GM12878 (cell line): ENCODE data around the gene DAB2IP. TPM values are rescaled to one million over a fixed set of nuclear protein-coding genes. Genes with fewer than 3 reads are reported as not detected.

Source experiments
- FOXK2 ChIP-seq: fragments of 450-650 bp; IDR thresholded peaks from 2 replicates; pipeline ENCODE4 v1.6.1; 2017; ENCODE audit warnings: mild to moderate bottlenecking, moderate library complexity
- RCOR1 ChIP-seq: conservative IDR thresholded peaks from 2 replicates; pipeline ENCODE4 v1.6.1; 2012; ENCODE audit warnings: low read depth, low read length, improper control_type of control experiment
- polyA plus RNA-seq, 11 experiments: library from polyadenylated mRNA; depleted of rRNA in 4 of 11; unstranded in 6 of 11; stranded (reverse) in 5 of 11; fragments of >200 nt; fragmentation: Nextera tagmentation in 4 of 11; fragmentation: Illumina TruSeq in 1 of 11; extraction: Ambion mirVana in 4 of 11; extraction: Trizol in 1 of 11; gene quantifications; 1 replicate in 1 of 11; 2 replicates in 10 of 11; pipeline versions ENCODE4 v1.2.1 to v1.2.3, GENCODE V29; 2011 to 2016; ENCODE audit warnings: inconsistent platforms in 2 of 11, missing spikeins in 2 of 11, low read depth in 1 of 11
- total RNA-seq, 4 experiments: library from RNA; depleted of rRNA in 3 of 4; stranded (reverse); fragments of >200 nt in 3 of 4; fragmentation: Illumina TruSeq in 1 of 4; extraction: Trizol in 1 of 4; gene quantifications; 2 replicates each; pipeline versions ENCODE4 v1.2.1 to v1.2.3, GENCODE V29; 2013 to 2021
- TF ChIP-seq, protein P1 (sequence below): fragments of 450-650 bp; IDR thresholded peaks from 2 replicates; pipeline ENCODE4 v1.6.1; 2017; ENCODE audit warnings: mild to moderate bottlenecking, moderate library complexity
- TF ChIP-seq, protein P2 (sequence below): fragments of 450-650 bp; IDR thresholded peaks from 2 replicates; pipeline ENCODE4 v1.6.1; 2017; ENCODE audit warnings: antibody characterized with exemption, mild to moderate bottlenecking, moderate library complexity
- TF ChIP-seq, protein P3 (sequence below): IDR thresholded peaks from 2 replicates; pipeline ENCODE4 v1.6.1; 2011; ENCODE audit warnings: mild to moderate bottlenecking, low read depth, low read length, moderate library complexity; ENCODE audit not compliant: insufficient replicate concordance

The DAB2IP gene
- total and polyA plus RNA-seq, 10 of the 15 experiments (the other 5 are each of a cell fraction or from before 2014, with no cell fraction given), result 0.03 to 0.38 (median 0.14) TPM; not detected in 6

DNA sequence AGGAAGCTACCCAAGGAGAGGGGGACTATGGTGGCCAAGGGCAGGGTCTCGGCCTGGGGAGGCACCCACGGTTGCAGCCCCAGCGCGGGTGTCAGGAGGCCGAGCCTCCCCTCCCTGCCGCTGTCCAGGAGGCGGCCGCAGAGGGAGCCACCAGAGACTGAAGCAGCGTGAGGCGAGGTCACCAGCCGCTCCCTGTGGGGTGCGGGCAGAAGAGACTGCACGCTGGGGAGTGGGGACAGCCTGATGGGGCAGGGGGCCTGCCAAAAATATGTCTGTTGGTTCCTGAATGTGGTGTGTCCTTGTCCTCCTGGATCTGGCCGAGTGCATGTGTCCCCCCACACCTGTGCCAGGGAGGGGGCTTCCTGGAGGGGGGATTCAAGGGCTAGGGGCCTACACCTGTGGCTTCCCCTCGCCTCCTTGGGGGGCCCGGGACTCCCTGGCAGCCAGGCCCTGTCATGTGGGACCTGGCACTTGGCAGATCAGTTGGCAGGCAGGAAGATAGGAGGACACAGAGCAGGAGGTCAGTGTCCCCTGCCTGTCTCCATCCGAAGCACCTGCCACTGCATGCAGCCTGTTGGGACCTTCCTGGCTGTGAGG is 131.2 kb downstream of the DAB2IP start (continued):
- TF ChIP-seq, protein P1, sequence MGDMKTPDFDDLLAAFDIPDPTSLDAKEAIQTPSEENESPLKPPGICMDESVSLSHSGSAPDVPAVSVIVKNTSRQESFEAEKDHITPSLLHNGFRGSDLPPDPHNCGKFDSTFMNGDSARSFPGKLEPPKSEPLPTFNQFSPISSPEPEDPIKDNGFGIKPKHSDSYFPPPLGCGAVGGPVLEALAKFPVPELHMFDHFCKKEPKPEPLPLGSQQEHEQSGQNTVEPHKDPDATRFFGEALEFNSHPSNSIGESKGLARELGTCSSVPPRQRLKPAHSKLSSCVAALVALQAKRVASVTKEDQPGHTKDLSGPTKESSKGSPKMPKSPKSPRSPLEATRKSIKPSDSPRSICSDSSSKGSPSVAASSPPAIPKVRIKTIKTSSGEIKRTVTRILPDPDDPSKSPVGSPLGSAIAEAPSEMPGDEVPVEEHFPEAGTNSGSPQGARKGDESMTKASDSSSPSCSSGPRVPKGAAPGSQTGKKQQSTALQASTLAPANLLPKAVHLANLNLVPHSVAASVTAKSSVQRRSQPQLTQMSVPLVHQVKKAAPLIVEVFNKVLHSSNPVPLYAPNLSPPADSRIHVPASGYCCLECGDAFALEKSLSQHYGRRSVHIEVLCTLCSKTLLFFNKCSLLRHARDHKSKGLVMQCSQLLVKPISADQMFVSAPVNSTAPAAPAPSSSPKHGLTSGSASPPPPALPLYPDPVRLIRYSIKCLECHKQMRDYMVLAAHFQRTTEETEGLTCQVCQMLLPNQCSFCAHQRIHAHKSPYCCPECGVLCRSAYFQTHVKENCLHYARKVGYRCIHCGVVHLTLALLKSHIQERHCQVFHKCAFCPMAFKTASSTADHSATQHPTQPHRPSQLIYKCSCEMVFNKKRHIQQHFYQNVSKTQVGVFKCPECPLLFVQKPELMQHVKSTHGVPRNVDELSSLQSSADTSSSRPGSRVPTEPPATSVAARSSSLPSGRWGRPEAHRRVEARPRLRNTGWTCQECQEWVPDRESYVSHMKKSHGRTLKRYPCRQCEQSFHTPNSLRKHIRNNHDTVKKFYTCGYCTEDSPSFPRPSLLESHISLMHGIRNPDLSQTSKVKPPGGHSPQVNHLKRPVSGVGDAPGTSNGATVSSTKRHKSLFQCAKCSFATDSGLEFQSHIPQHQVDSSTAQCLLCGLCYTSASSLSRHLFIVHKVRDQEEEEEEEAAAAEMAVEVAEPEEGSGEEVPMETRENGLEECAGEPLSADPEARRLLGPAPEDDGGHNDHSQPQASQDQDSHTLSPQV, result no peak
- TF ChIP-seq FOXK2, result no peak
- TF ChIP-seq, protein P2, sequence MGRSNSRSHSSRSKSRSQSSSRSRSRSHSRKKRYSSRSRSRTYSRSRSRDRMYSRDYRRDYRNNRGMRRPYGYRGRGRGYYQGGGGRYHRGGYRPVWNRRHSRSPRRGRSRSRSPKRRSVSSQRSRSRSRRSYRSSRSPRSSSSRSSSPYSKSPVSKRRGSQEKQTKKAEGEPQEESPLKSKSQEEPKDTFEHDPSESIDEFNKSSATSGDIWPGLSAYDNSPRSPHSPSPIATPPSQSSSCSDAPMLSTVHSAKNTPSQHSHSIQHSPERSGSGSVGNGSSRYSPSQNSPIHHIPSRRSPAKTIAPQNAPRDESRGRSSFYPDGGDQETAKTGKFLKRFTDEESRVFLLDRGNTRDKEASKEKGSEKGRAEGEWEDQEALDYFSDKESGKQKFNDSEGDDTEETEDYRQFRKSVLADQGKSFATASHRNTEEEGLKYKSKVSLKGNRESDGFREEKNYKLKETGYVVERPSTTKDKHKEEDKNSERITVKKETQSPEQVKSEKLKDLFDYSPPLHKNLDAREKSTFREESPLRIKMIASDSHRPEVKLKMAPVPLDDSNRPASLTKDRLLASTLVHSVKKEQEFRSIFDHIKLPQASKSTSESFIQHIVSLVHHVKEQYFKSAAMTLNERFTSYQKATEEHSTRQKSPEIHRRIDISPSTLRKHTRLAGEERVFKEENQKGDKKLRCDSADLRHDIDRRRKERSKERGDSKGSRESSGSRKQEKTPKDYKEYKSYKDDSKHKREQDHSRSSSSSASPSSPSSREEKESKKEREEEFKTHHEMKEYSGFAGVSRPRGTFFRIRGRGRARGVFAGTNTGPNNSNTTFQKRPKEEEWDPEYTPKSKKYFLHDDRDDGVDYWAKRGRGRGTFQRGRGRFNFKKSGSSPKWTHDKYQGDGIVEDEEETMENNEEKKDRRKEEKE, result no peak
- TF ChIP-seq, protein P3, sequence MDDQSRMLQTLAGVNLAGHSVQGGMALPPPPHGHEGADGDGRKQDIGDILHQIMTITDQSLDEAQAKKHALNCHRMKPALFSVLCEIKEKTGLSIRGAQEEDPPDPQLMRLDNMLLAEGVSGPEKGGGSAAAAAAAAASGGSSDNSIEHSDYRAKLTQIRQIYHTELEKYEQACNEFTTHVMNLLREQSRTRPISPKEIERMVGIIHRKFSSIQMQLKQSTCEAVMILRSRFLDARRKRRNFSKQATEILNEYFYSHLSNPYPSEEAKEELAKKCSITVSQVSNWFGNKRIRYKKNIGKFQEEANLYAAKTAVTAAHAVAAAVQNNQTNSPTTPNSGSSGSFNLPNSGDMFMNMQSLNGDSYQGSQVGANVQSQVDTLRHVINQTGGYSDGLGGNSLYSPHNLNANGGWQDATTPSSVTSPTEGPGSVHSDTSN, result no peak
- TF ChIP-seq RCOR1, result no peak
